ENCODE results near the gene SAA1. TPM values are rescaled to one million over a fixed set of nuclear protein-coding genes. Genes with fewer than 3 reads are reported as not detected.

SAA1 gene
- total RNA-seq, result 60.4 TPM

DNA sequence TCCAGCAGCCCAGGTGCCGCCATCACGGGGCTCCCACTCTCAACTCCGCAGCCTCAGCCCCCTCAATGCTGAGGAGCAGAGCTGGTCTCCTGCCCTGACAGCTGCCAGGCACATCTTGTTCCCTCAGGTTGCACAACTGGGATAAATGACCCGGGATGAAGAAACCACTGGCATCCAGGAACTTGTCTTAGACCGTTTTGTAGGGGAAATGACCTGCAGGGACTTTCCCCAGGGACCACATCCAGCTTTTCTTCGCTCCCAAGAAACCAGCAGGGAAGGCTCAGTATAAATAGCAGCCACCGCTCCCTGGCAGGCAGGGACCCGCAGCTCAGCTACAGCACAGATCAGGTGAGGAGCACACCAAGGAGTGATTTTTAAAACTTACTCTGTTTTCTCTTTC is at the start of gene SAA1:
Gene SAA1 (plus strand): TSS at position 316 of the 400 bp plus-strand sequence. CDS start 624 bp downstream, outside the sequence.
- TF ChIP-seq POLR2A (IDR thresholded peaks at IDR 0.05) (no peak), POLR2AphosphoS5 (IDR thresholded peaks at IDR 0.05; ENCODE audit: insufficient read depth in 1 of 2, low read depth in 1 of 2) (no peak)
- TF ChIP-seq, protein P1, sequence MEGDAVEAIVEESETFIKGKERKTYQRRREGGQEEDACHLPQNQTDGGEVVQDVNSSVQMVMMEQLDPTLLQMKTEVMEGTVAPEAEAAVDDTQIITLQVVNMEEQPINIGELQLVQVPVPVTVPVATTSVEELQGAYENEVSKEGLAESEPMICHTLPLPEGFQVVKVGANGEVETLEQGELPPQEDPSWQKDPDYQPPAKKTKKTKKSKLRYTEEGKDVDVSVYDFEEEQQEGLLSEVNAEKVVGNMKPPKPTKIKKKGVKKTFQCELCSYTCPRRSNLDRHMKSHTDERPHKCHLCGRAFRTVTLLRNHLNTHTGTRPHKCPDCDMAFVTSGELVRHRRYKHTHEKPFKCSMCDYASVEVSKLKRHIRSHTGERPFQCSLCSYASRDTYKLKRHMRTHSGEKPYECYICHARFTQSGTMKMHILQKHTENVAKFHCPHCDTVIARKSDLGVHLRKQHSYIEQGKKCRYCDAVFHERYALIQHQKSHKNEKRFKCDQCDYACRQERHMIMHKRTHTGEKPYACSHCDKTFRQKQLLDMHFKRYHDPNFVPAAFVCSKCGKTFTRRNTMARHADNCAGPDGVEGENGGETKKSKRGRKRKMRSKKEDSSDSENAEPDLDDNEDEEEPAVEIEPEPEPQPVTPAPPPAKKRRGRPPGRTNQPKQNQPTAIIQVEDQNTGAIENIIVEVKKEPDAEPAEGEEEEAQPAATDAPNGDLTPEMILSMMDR (IDR thresholded peaks at IDR 0.05), result no peak
- DNase-seq (ENCODE audit: extremely low spot score in 2 of 2), result peak in 1 of 2 donors; percentile 64
- Histone ChIP-seq H3K9me3 (no peaks in the 10 kb centered on the region), H3K36me3 (no peaks in the 10 kb centered on the region), H3K4me3 (no peak within 1 kb of the TSS), H3K27ac (no peak within 1 kb of the TSS), H3K27me3 (no peaks in the 10 kb centered on the region), H3K4me1 (no peaks in the 10 kb centered on the region)
- intact Hi-C loops (cut with DNase I), result no loop called here

DNA sequence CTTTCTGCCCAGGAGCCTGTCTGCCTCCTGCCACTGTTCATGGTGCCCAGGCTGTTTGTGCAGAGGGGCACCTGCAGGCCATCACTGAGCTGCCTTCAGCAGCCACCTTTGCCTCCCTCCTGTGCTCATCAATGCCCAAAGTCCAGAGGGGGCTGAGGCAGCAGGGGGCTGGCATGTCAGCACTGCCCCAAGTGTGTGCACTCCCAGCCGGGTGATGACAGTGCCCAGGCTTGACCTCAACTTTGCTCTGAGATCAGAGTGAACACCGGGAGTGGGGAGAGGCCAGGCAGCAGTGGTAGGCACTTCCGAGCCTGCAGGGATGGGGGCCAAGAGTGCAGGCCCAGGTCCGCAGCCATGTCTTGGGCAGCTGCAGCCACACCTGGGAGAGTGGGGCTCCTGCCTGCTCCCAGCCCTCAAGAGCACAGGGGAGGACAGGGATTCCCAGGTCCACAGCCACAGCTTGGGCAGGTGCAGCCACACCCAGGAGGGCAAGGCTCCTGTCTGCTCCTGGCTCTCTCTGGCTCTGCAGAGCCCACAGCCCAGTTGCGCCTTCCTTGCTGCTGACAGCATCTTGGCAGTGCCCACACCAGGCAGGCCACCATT is 44.7 kb upstream of the SAA1 start:
- intact Hi-C loops (cut with DNase I), result no loop called here
- TF ChIP-seq POLR2AphosphoS5 (IDR thresholded peaks at IDR 0.05; ENCODE audit: insufficient read depth in 1 of 2, low read depth in 1 of 2) (no peak), POLR2A (IDR thresholded peaks at IDR 0.05) (no peak)
- TF ChIP-seq, protein P1 (IDR thresholded peaks at IDR 0.05), result no peak

DNA sequence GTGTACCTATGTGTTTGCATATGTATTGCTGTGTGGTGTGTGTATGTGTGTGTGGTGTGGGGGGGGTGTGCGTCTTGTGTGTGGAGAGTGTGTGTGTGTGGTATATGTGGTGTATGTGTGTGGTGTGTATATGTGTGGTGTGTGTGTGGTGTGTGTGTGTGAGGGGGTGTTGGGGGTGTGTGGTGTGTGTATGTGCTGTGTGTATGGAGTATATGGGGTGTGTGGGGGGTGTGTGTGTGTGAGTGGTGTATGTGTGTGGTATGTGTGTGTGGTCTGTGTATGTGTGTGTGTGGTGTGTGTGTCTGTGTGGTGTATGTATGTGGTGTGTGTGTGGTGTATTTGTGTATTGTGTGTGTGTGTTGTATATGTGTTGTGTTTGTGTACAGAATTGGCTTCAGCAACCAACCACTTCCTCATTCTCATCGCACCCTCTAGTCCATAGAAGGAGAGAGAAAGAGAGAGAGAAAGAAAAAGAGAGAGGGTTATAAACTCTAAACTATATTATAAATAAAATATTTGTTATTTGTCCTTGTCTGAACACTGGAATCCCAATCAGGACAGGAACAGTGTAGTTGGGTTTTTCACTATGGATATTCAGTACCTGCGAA is 43.1 kb upstream of the SAA1 start:
- no peak for DNase-seq (ENCODE audit: extremely low spot score in 2 of 2)
- H3K9me3 ChIP-seq, result no peaks in the 10 kb centered on the region
- no peak overlapping the region for H3K27ac ChIP-seq
- TF ChIP-seq POLR2AphosphoS5 (IDR thresholded peaks at IDR 0.05; ENCODE audit: insufficient read depth in 1 of 2, low read depth in 1 of 2), result no peak
- TF ChIP-seq, protein P1 (IDR thresholded peaks at IDR 0.05), result no peak
- H3K36me3 ChIP-seq, result no peaks in the 10 kb centered on the region
- H3K4me3 ChIP-seq, result no peak overlapping the region
- no peaks in the 10 kb centered on the region for H3K4me1 ChIP-seq
- intact Hi-C loops (cut with DNase I), result no loop called here
- H3K27me3 ChIP-seq, result no peaks in the 10 kb centered on the region

More for the DNA sequence above, 44.7 kb upstream of the SAA1 start:
- no peaks in the 10 kb centered on the region for H3K4me1 ChIP-seq
- no peaks in the 10 kb centered on the region for H3K9me3 ChIP-seq
- no peak overlapping the region for H3K27ac ChIP-seq
- H3K36me3 ChIP-seq, result no peaks in the 10 kb centered on the region
- no peaks in the 10 kb centered on the region for H3K27me3 ChIP-seq
- no peak overlapping the region for H3K4me3 ChIP-seq
- DNase-seq (ENCODE audit: extremely low spot score in 2 of 2), result no peak

DNA sequence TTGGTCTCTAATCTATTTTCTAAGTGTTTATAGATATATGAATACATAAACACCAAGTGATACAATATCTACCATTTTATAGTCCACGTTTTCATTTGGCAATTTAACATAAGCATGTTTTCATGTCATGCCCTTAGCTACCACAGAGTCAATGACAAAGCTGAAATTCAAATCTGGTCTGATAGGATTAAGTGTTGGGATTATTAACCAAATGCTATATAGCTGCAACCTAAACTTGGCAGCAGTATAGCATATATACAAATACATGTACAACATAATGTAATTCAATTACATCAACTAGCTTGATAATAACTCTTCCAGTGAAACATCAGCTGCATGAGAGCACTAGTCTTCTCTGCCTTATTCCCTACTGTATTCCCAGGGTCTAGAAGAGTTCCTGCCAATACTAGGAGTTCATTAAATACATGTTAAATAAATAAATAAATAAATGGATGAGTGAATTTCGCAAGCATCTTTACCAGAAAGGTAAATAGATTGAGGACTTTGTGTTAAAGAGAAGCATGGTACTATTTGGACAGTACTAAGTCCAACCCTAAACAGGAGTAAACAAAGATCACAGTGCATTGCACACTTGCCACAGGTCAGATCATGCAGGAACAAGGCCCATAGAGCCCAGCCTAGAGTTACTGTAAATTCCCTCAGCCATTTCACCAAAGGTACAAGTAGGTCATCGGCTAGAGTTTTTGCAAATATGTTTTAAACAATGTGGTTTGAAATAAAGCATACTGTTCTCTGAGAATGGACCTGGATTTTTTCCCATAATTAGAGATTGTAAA is 42.3 kb upstream of the SAA1 start:
- H3K9me3 ChIP-seq, result no peaks in the 10 kb centered on the region
- no peak for DNase-seq (ENCODE audit: extremely low spot score in 2 of 2)
- TF ChIP-seq POLR2A (IDR thresholded peaks at IDR 0.05), result no peak
- no peak for TF ChIP-seq POLR2AphosphoS5 (IDR thresholded peaks at IDR 0.05; ENCODE audit: insufficient read depth in 1 of 2, low read depth in 1 of 2)
- TF ChIP-seq, protein P1 (IDR thresholded peaks at IDR 0.05), result no peak

More for the DNA sequence above, 42.3 kb upstream of the SAA1 start:
- H3K27ac ChIP-seq, result no peak overlapping the region
- intact Hi-C loops (cut with DNase I), result no loop called here
- no peaks in the 10 kb centered on the region for H3K36me3 ChIP-seq
- no peak overlapping the region for H3K4me3 ChIP-seq
- no peaks in the 10 kb centered on the region for H3K4me1 ChIP-seq
- no peaks in the 10 kb centered on the region for H3K27me3 ChIP-seq
